ENCODE data around the gene HS3ST4. TPM values are rescaled to one million over a fixed set of nuclear protein-coding genes. Genes with fewer than 3 reads are reported as not detected.

HS3ST4 gene
- total and polyA plus RNA-seq, 2 of the 4 experiments (the other 2 are of a cell fraction) = not detected

DNA sequence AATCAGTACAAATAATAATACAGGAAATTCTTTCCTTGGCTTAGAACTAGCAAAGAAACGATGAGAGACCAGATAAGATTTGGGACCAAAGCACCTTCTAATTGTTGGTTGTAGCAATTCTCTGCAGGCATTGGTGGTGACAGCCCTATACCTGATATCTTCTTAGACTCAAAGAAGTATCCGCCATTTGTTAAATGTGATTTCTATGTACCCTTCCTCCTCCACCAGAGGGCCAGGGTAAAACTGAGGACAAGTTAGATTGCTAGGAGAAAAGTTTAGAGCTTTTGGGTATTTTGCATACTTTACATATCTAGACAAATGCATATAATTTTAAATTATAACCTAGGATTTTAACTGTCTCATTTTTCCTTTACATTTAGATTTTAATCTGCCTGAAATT is 304.3 kb downstream of the HS3ST4 start:
- CTCF ChIA-PET = no interaction called here
- ATAC-seq (ENCODE audit: low read depth) = no peak
- no peak for TF ChIP-seq MAFK (IDR thresholded peaks at IDR 0.05; ENCODE audit: low read depth, low read length)
- TF ChIP-seq RFX5 (IDR thresholded peaks at IDR 0.05; ENCODE audit: low read depth, low read length) = no peak
- no peak for TF ChIP-seq RAD21 (IDR thresholded peaks at IDR 0.05; ENCODE audit: low read length)
- no peak for TF ChIP-seq CHD1 (IDR thresholded peaks at IDR 0.05; ENCODE audit: low read depth, low read length)
- no peak for TF ChIP-seq FOS (IDR thresholded peaks at IDR 0.05; ENCODE audit: low read depth, low read length)
- no peak for TF ChIP-seq MAZ (IDR thresholded peaks at IDR 0.05; ENCODE audit: borderline replicate concordance, low read depth, low read length)
- TF ChIP-seq CEBPB (IDR thresholded peaks at IDR 0.05; ENCODE audit: low read depth, low read length) = no peak
- TF ChIP-seq MXI1 (IDR thresholded peaks at IDR 0.05; ENCODE audit: borderline replicate concordance, low read depth, low read length) = no peak
- TF ChIP-seq BHLHE40 (IDR thresholded peaks at IDR 0.05; ENCODE audit: low read depth, low read length) = no peak
- TF ChIP-seq POLR2A (IDR thresholded peaks at IDR 0.05; ENCODE audit: low read depth, low read length) = no peak
- TF ChIP-seq, protein P1, sequence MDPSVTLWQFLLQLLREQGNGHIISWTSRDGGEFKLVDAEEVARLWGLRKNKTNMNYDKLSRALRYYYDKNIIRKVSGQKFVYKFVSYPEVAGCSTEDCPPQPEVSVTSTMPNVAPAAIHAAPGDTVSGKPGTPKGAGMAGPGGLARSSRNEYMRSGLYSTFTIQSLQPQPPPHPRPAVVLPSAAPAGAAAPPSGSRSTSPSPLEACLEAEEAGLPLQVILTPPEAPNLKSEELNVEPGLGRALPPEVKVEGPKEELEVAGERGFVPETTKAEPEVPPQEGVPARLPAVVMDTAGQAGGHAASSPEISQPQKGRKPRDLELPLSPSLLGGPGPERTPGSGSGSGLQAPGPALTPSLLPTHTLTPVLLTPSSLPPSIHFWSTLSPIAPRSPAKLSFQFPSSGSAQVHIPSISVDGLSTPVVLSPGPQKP (IDR thresholded peaks at IDR 0.05; ENCODE audit: borderline replicate concordance, low read depth, low read length) = no peak
- TF ChIP-seq RCOR1 (IDR thresholded peaks at IDR 0.05; ENCODE audit: insufficient replicate concordance, low read length) = no peak
- TF ChIP-seq, protein P2, sequence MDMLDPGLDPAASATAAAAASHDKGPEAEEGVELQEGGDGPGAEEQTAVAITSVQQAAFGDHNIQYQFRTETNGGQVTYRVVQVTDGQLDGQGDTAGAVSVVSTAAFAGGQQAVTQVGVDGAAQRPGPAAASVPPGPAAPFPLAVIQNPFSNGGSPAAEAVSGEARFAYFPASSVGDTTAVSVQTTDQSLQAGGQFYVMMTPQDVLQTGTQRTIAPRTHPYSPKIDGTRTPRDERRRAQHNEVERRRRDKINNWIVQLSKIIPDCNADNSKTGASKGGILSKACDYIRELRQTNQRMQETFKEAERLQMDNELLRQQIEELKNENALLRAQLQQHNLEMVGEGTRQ (IDR thresholded peaks at IDR 0.05; ENCODE audit: low read depth, low read length) = no peak
- TF ChIP-seq SMC3 (IDR thresholded peaks at IDR 0.05; ENCODE audit: low read depth, low read length) = no peak
- TF ChIP-seq, protein P3, sequence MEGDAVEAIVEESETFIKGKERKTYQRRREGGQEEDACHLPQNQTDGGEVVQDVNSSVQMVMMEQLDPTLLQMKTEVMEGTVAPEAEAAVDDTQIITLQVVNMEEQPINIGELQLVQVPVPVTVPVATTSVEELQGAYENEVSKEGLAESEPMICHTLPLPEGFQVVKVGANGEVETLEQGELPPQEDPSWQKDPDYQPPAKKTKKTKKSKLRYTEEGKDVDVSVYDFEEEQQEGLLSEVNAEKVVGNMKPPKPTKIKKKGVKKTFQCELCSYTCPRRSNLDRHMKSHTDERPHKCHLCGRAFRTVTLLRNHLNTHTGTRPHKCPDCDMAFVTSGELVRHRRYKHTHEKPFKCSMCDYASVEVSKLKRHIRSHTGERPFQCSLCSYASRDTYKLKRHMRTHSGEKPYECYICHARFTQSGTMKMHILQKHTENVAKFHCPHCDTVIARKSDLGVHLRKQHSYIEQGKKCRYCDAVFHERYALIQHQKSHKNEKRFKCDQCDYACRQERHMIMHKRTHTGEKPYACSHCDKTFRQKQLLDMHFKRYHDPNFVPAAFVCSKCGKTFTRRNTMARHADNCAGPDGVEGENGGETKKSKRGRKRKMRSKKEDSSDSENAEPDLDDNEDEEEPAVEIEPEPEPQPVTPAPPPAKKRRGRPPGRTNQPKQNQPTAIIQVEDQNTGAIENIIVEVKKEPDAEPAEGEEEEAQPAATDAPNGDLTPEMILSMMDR (conservative IDR thresholded peaks at IDR 0.05; ENCODE audit: low read depth, low read length) = no peak
- no peak for TF ChIP-seq NFE2L2 (IDR thresholded peaks at IDR 0.05; ENCODE audit: low read depth, low read length)
- BruUV-seq (replicated peaks) = no TSS peak
- no peak overlapping the region for H3K23ac ChIP-seq (ENCODE audit: low read depth, low read length)
- H3K79me1 ChIP-seq (ENCODE audit: low read depth in 1 of 2, low read length in 2 of 2) = no peaks in the 10 kb centered on the region
- peaks cover 10% of the 10 kb centered on the region for H3K9me3 ChIP-seq (ENCODE audit: control insufficient read depth, insufficient read depth, low read length)
- no peak overlapping the region for H2AFZ ChIP-seq (replicated peaks; ENCODE audit: low read length, poor library complexity)
- no peak overlapping the region for H2AK9ac ChIP-seq (replicated peaks; ENCODE audit: low read depth, low read length, poor library complexity)
- POLR2A ChIA-PET (ENCODE audit: unreplicated experiment) = no interaction called here
- no peak overlapping the region for H4K8ac ChIP-seq (ENCODE audit: low read depth in 2 of 2, low read length in 2 of 2)
- H3K4me2 ChIP-seq (ENCODE audit: low read depth, low read length) = no peak overlapping the region
- H4K5ac ChIP-seq (ENCODE audit: low read depth, low read length) = no peak overlapping the region
- no peak overlapping the region for H4K91ac ChIP-seq (ENCODE audit: insufficient read depth, low read depth, low read length)
- no CpG with 5 or more reads among the region's 2 CpGs for WGBS, 2 experiments (ENCODE audit: extremely low coverage in 2 of 2, insufficient read length in 1 of 2)
- no peak overlapping the region for H3K27ac ChIP-seq (ENCODE audit: insufficient read depth, low read length)
- no peak overlapping the region for H3K18ac ChIP-seq (ENCODE audit: low read depth, low read length)
- no peak for DNase-seq
- H3K4ac ChIP-seq (ENCODE audit: low read depth, low read length) = no peak overlapping the region
- H2BK120ac ChIP-seq (ENCODE audit: low read depth, low read length) = no peak overlapping the region
- H3K14ac ChIP-seq (replicated peaks; ENCODE audit: low read depth, low read length) = no peak overlapping the region
- H3K36me3 ChIP-seq (ENCODE audit: control insufficient read depth, insufficient read depth, low read length) = no peaks in the 10 kb centered on the region
- no peak overlapping the region for H3K56ac ChIP-seq (ENCODE audit: extremely low read depth, insufficient read depth, low read length)
- H2BK20ac ChIP-seq (ENCODE audit: low read depth, low read length) = no peak overlapping the region
- H3K4me3 ChIP-seq (ENCODE audit: insufficient read depth, low read depth, low read length) = no peak overlapping the region
- no peaks in the 10 kb centered on the region for H4K20me1 ChIP-seq (ENCODE audit: insufficient read depth, low read length)
- in situ Hi-C loops (cut with MboI; ENCODE audit: low sequenced_read_pairs) (no loop called here), intact Hi-C loops (cut with micrococcal nuclease) (no loop called here), dilution Hi-C loops (cut with HindIII; ENCODE audit: low sequenced_read_pairs, unreplicated experiment) (no loop called here)
- H3K27me3 ChIP-seq (ENCODE audit: control insufficient read depth, insufficient read depth, low read length) = no peaks in the 10 kb centered on the region
- no peak overlapping the region for H2BK5ac ChIP-seq (ENCODE audit: low read depth, low read length, poor library complexity, severe bottlenecking)
- no peaks in the 10 kb centered on the region for H3K9me1 ChIP-seq (ENCODE audit: insufficient read depth, low read length)
- no peak overlapping the region for H3K9ac ChIP-seq (ENCODE audit: low read depth, low read length)
- H2BK15ac ChIP-seq (ENCODE audit: low read depth, low read length) = no peak overlapping the region
- H3K4me1 ChIP-seq (ENCODE audit: control insufficient read depth, insufficient read depth, low read length) = no peaks in the 10 kb centered on the region
- no peak overlapping the region for H2AK5ac ChIP-seq (ENCODE audit: low read depth, low read length)

Measured in IMR-90 (cell line).